Dermis microvascular lymphatic vessel endothelial cell (primary cell): ENCODE measurements around the gene AMBP. TPM values are rescaled to one million over a fixed set of nuclear protein-coding genes. Genes with fewer than 3 reads are reported as not detected.

Experiments
- DNase-seq, 2 donors: peaks; one replicate each; pipeline versions ENCODE4 v3.0.0 to v3.0.0-alpha.2; 2010; ENCODE audit warnings: low read depth in 2 of 2
- total RNA-seq: library from RNA; depleted of rRNA; stranded (reverse); fragments of >200 nt; gene quantifications from 2 replicates; pipeline ENCODE4 v1.2.1, GENCODE V29; 2014

The AMBP gene
- total RNA-seq, 1 donor from 2014 or later = not detected

- DNase-seq = no peak
Observed at GRCh38 chr9:114075602-114076001, 2.5 kb downstream of the AMBP start.

- no peak for DNase-seq
Observed at GRCh38 chr9:114072184-114073140, 5.6 kb downstream of the AMBP start.

- DNase-seq = no peak
Observed at GRCh38 chr9:114071197-114071795, 6.8 kb downstream of the AMBP start.

- DNase-seq = no peak
Observed at GRCh38 chr9:114070188-114071103, 7.7 kb downstream of the AMBP start.

- DNase-seq = no peak
Observed at GRCh38 chr9:114069476-114070187, 8.5 kb downstream of the AMBP start.

GRCh38 chr9:114065304-114065703 is 12.8 kb downstream of the AMBP start:
- no peak for DNase-seq

- DNase-seq = no peak
Observed at GRCh38 chr9:114061830-114062474, 16.1 kb downstream of the AMBP start.

- DNase-seq = no peak
Observed at GRCh38 chr9:114061292-114061691, 16.8 kb downstream of the AMBP start.

- no peak for DNase-seq
Observed at GRCh38 chr9:114060711-114061110, 17.4 kb downstream of the AMBP start.

GRCh38 chr9:114060070-114060469 is 18.0 kb downstream of the AMBP start:
- DNase-seq = no peak

- no peak for DNase-seq
Observed at GRCh38 chr9:114059047-114059803, 18.9 kb downstream of the AMBP start.

GRCh38 chr9:114058688-114059046 is 19.4 kb downstream of the AMBP start:
- no peak for DNase-seq

GRCh38 chr9:114057161-114057885 is 20.8 kb downstream of the AMBP start:
- no peak for DNase-seq

GRCh38 chr9:114056527-114056926 is 21.6 kb downstream of the AMBP start:
- no peak for DNase-seq

- no peak for DNase-seq
Observed at GRCh38 chr9:114055894-114056293, 22.2 kb downstream of the AMBP start.

GRCh38 chr9:114055061-114055460 is 23.0 kb downstream of the AMBP start:
- no peak for DNase-seq

GRCh38 chr9:114054191-114054690 is 23.9 kb downstream of the AMBP start:
- no peak for DNase-seq

GRCh38 chr9:114053246-114054005 is 24.7 kb downstream of the AMBP start:
- no peak for DNase-seq
